HepG2 (cell line): ENCODE data around the gene DNMT1. TPM values are rescaled to one million over a fixed set of nuclear protein-coding genes. Genes with fewer than 3 reads are reported as not detected.

Experiments
- AGO2 ChIP-seq: fragments of 200-400 bp; formaldehyde crosslinking; optimal IDR thresholded peaks from 2 replicates; pipeline ENCODE3; 2017; ENCODE audit warnings: mild to moderate bottlenecking, low read depth, low read length, moderate library complexity
- ARNT ChIP-seq: fragments of 450-650 bp; IDR thresholded peaks from 2 replicates; pipeline ENCODE4 v1.6.1; 2017
- CAMTA2 ChIP-seq: sonication (generic); formaldehyde crosslinking; IDR thresholded peaks from 2 replicates; pipeline ENCODE4 v1.4.0; 2020; ENCODE audit warnings: mild to moderate bottlenecking, missing genetic modification reagents, borderline replicate concordance
- E2F5 ChIP-seq: sonication (generic); formaldehyde crosslinking; conservative IDR thresholded peaks from 2 replicates; pipeline ENCODE4 v1.4.0; 2020; ENCODE audit warnings: missing genetic modification reagents
- HINFP ChIP-seq: sonication (generic); formaldehyde crosslinking; IDR thresholded peaks from 2 replicates; pipeline ENCODE4 v1.4.0; 2020; ENCODE audit warnings: low read depth, mild to moderate bottlenecking, missing genetic modification reagents
- HOXA9 ChIP-seq: sonication (generic); formaldehyde crosslinking; IDR thresholded peaks from 2 replicates; pipeline ENCODE4 v1.8.1; 2022; ENCODE audit warnings: missing genetic modification reagents, mild to moderate bottlenecking, moderate library complexity, borderline replicate concordance
- PITX1 ChIP-seq: sonication (generic); formaldehyde crosslinking; IDR thresholded peaks from 2 replicates; pipeline ENCODE4 v1.5.1; 2020; ENCODE audit warnings: mild to moderate bottlenecking, missing genetic modification reagents
- REST ChIP-seq, 2 experiments: IDR thresholded peaks; 2 replicates each; pipeline ENCODE4 v1.6.1; 2011 to 2012; ENCODE audit warnings: low read length in 2 of 2, borderline replicate concordance in 1 of 2, low read depth in 1 of 2, mild to moderate bottlenecking in 1 of 2, moderate library complexity in 1 of 2
- TCF12 ChIP-seq, 2 experiments: fragments of 450-650 bp in 1 of 2; sonication (generic) in 1 of 2; formaldehyde crosslinking in 1 of 2; IDR thresholded peaks; 2 replicates each; pipeline versions ENCODE4 v1.6.1 to v1.8.0; 2017 to 2022; ENCODE audit warnings: antibody characterized with exemption in 1 of 2, mild to moderate bottlenecking in 1 of 2, missing genetic modification reagents in 1 of 2, moderate library complexity in 1 of 2
- ZBTB20 ChIP-seq: sonication (generic); formaldehyde crosslinking; IDR thresholded peaks from 2 replicates; pipeline ENCODE4 v1.8.1; 2023; ENCODE audit warnings: missing genetic modification reagents, low read depth, mild to moderate bottlenecking, borderline replicate concordance
- ZNF589 ChIP-seq: sonication (generic); formaldehyde crosslinking; conservative IDR thresholded peaks from 2 replicates; pipeline ENCODE4 v1.8.0; 2022; ENCODE audit warnings: mild to moderate bottlenecking, moderate library complexity, missing genetic modification reagents
- ZNF775 ChIP-seq: sonication (generic); formaldehyde crosslinking; IDR thresholded peaks from 2 replicates; pipeline ENCODE4 v1.4.0; 2020; ENCODE audit warnings: missing genetic modification reagents, mild to moderate bottlenecking, moderate library complexity, borderline replicate concordance
- ZUFSP ChIP-seq: sonication (generic); formaldehyde crosslinking; IDR thresholded peaks from 2 replicates; pipeline ENCODE4 v1.9.0; 2021; ENCODE audit warnings: missing genetic modification reagents, mild to moderate bottlenecking, borderline replicate concordance
- polyA plus RNA-seq, 8 experiments: library from polyadenylated mRNA; depleted of rRNA in 3 of 8; stranded (reverse) in 7 of 8; unstranded in 1 of 8; fragments of >200 nt; fragmentation: Illumina TruSeq in 4 of 8; extraction: Trizol in 4 of 8; gene quantifications; 2 replicates each; pipeline versions ENCODE4 v1.2.1 to v1.2.3, GENCODE V29; 2011 to 2016; ENCODE audit warnings: low read depth in 4 of 8, missing spikeins in 1 of 8, mixed read lengths in 1 of 8; ENCODE audit not compliant: insufficient read depth in 1 of 8
- total RNA-seq, 5 experiments: library from RNA; depleted of rRNA; stranded (reverse); fragments of >200 nt; fragmentation: Illumina TruSeq; extraction: Trizol; gene quantifications; 2 replicates each; pipeline ENCODE4 v1.2.3, GENCODE V29; 2016; ENCODE audit warnings: low read depth in 1 of 5
- TF ChIP-seq, protein P1 (sequence below), 2 experiments: sonication (generic) in 1 of 2; formaldehyde crosslinking in 1 of 2; IDR thresholded peaks; 2 replicates each; pipeline versions ENCODE4 v1.5.1 to v1.6.1; 2011 to 2020; ENCODE audit warnings: borderline replicate concordance in 1 of 2, low read depth in 1 of 2, low read length in 1 of 2, mild to moderate bottlenecking in 1 of 2, missing genetic modification reagents in 1 of 2, moderate library complexity in 1 of 2
- TF ChIP-seq, protein P2 (sequence below): sonication (generic); formaldehyde crosslinking; IDR thresholded peaks from 2 replicates; pipeline ENCODE4 v1.4.0; 2020; ENCODE audit warnings: missing genetic modification reagents, low read depth, mild to moderate bottlenecking, borderline replicate concordance

The DNMT1 gene
- total and polyA plus RNA-seq, 2 of the 13 experiments (the other 11 are each of a cell fraction or from before 2014, with no cell fraction given), result 31.2 to 91.1 TPM

DNA sequence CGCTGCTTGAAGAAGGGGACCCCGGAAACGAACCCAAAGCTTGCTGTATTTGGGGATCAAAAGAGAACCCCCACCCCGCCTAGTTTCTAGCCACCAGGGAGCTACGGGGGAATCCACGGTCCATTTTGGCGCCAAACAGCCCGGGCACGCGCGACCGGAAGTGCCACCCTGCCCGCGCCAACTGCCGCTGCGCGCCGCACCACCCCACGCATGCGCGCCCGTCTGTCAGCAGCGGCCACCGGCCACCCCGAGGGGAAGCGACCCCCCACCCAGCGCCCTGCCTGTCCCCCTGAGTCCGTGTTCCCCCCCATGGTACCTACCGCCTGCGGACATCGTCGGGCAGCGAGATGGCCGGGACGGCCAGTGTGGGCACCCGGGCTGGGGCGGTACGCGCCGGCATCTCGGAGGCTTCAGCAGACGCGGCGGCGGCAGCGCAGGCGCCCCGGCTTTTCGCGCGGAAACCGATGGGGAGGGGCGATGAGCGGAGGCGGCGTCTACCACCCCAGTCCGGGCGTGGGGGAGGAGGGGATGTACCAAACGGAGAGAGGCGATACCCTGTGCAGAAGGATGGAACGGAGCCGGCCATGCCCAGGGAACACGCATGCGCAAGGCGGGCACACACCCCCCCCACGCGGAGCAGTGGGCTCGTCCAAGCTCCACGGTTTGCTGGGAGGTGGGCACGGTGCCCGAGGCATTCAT is at the start of gene DNMT1 (continued):
- TF ChIP-seq AGO2 (peak; percentile 44), PITX1 (CRISPR knock-in tag) (0 out of 2 replicates have a peak, but pooled peaks have one; percentile 59), ZBTB20 (no peak), ARNT (no peak), REST (IDR thresholded peaks at IDR 0.05; ENCODE audit: borderline replicate concordance in 1 of 2, low read depth in 1 of 2, low read length in 2 of 2) (no peak), E2F5 (CRISPR knock-in tag) (peak; percentile 86), TCF12 (IDR thresholded peaks at IDR 0.05) (no peak), TCF12 (CRISPR knock-in tag; IDR thresholded peaks at IDR 0.05) (peak; percentile 64; the same call in 1 of the 2 replicates), ZUFSP (no peak), ZNF589 (CRISPR knock-in tag) (peak; percentile 62; the same call in 1 of the 2 replicates), CAMTA2 (CRISPR knock-in tag) (peak; percentile 18; the same call in 1 of the 2 replicates), ZNF775 (CRISPR knock-in tag) (peak; percentile 77; the same call in 1 of the 2 replicates), HOXA9 (CRISPR knock-in tag) (peak; percentile 21; the same call in 1 of the 2 replicates), HINFP (no peak)
- TF ChIP-seq, protein P1, sequence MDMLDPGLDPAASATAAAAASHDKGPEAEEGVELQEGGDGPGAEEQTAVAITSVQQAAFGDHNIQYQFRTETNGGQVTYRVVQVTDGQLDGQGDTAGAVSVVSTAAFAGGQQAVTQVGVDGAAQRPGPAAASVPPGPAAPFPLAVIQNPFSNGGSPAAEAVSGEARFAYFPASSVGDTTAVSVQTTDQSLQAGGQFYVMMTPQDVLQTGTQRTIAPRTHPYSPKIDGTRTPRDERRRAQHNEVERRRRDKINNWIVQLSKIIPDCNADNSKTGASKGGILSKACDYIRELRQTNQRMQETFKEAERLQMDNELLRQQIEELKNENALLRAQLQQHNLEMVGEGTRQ (IDR thresholded peaks at IDR 0.05; ENCODE audit: low read depth, low read length), result no peak
- TF ChIP-seq, protein P1 (CRISPR knock-in tag; IDR thresholded peaks at IDR 0.05; ENCODE audit: borderline replicate concordance), result no peak; the same call in 1 of the 2 replicates
- TF ChIP-seq, protein P2, sequence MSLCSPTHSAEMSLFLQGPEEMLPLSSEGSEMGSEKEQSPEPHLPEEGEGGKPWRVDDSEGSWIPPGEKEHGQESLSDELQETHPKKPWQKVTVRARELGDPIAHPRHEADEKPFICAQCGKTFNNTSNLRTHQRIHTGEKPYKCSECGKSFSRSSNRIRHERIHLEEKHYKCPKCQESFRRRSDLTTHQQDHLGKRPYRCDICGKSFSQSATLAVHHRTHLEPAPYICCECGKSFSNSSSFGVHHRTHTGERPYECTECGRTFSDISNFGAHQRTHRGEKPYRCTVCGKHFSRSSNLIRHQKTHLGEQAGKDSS (CRISPR knock-in tag), result no peak
